ENCODE results near the gene PPIP5K2. TPM values are rescaled to one million over a fixed set of nuclear protein-coding genes. Genes with fewer than 3 reads are reported as not detected.

Gene PPIP5K2
- total RNA-seq, 1 donor from 2014 or later: 64.4 TPM

- TF ChIP-seq CTCF (IDR thresholded peaks at IDR 0.05): no peak
- DNase-seq (ENCODE audit: extremely low spot score, unreplicated experiment): no peak
- peaks cover 2% of the 10 kb centered on the region for H3K4me1 Mint-ChIP-seq (ENCODE audit: unreplicated experiment)
- peaks cover 11% of the 10 kb centered on the region for H3K36me3 Mint-ChIP-seq (ENCODE audit: unreplicated experiment)
- no peaks in the 10 kb centered on the region for H3K27me3 Mint-ChIP-seq (ENCODE audit: unreplicated experiment)
- no peak overlapping the region for H3K27ac Mint-ChIP-seq (ENCODE audit: unreplicated experiment)
- H3K9me3 Mint-ChIP-seq (ENCODE audit: unreplicated experiment): no peaks in the 10 kb centered on the region
- H3K4me3 Mint-ChIP-seq (ENCODE audit: unreplicated experiment): no peak overlapping the region
Observed at GRCh38 chr5:103128202-103128601, 8.1 kb downstream of the PPIP5K2 start.

GRCh38 chr5:103132684-103133083, 12.6 kb downstream of the PPIP5K2 start:
- TF ChIP-seq CTCF (IDR thresholded peaks at IDR 0.05): no peak

GRCh38 chr5:103133231-103133630, 13.1 kb downstream of the PPIP5K2 start:
- peaks cover 17% of the 10 kb centered on the region for H3K36me3 Mint-ChIP-seq (ENCODE audit: unreplicated experiment)
- peaks cover 2% of the 10 kb centered on the region for H3K4me1 Mint-ChIP-seq (ENCODE audit: unreplicated experiment)
- H3K27ac Mint-ChIP-seq (ENCODE audit: unreplicated experiment): no peak overlapping the region
- no peaks in the 10 kb centered on the region for H3K9me3 Mint-ChIP-seq (ENCODE audit: unreplicated experiment)
- DNase-seq (ENCODE audit: extremely low spot score, unreplicated experiment): no peak
- no peak overlapping the region for H3K4me3 Mint-ChIP-seq (ENCODE audit: unreplicated experiment)
- no peak for TF ChIP-seq CTCF (IDR thresholded peaks at IDR 0.05)
- no peaks in the 10 kb centered on the region for H3K27me3 Mint-ChIP-seq (ENCODE audit: unreplicated experiment)

More at GRCh38 chr5:103132684-103133083, 12.6 kb downstream of the PPIP5K2 start:
- peaks cover 2% of the 10 kb centered on the region for H3K4me1 Mint-ChIP-seq (ENCODE audit: unreplicated experiment)
- no peak for DNase-seq (ENCODE audit: extremely low spot score, unreplicated experiment)
- no peaks in the 10 kb centered on the region for H3K9me3 Mint-ChIP-seq (ENCODE audit: unreplicated experiment)
- H3K27me3 Mint-ChIP-seq (ENCODE audit: unreplicated experiment): no peaks in the 10 kb centered on the region
- no peak overlapping the region for H3K27ac Mint-ChIP-seq (ENCODE audit: unreplicated experiment)
- peaks cover 17% of the 10 kb centered on the region for H3K36me3 Mint-ChIP-seq (ENCODE audit: unreplicated experiment)
- H3K4me3 Mint-ChIP-seq (ENCODE audit: unreplicated experiment): no peak overlapping the region

GRCh38 chr5:103135461-103135860, 15.4 kb downstream of the PPIP5K2 start:
- Mint-ChIP-seq H3K4me1 (ENCODE audit: unreplicated experiment) (peaks cover 2% of the 10 kb centered on the region), H3K4me3 (ENCODE audit: unreplicated experiment) (no peak overlapping the region), H3K36me3 (ENCODE audit: unreplicated experiment) (peaks cover 23% of the 10 kb centered on the region), H3K27me3 (ENCODE audit: unreplicated experiment) (no peaks in the 10 kb centered on the region), H3K27ac (ENCODE audit: unreplicated experiment) (no peak overlapping the region), H3K9me3 (ENCODE audit: unreplicated experiment) (no peaks in the 10 kb centered on the region)
- no peak for DNase-seq (ENCODE audit: extremely low spot score, unreplicated experiment)
- no peak for TF ChIP-seq CTCF (IDR thresholded peaks at IDR 0.05)

- no peak for DNase-seq (ENCODE audit: extremely low spot score, unreplicated experiment)
- peaks cover 25% of the 10 kb centered on the region for H3K36me3 Mint-ChIP-seq (ENCODE audit: unreplicated experiment)
- H3K27me3 Mint-ChIP-seq (ENCODE audit: unreplicated experiment): no peaks in the 10 kb centered on the region
- no peak for TF ChIP-seq CTCF (IDR thresholded peaks at IDR 0.05)
- H3K4me3 Mint-ChIP-seq (ENCODE audit: unreplicated experiment): no peak overlapping the region
- H3K9me3 Mint-ChIP-seq (ENCODE audit: unreplicated experiment): no peaks in the 10 kb centered on the region
- H3K4me1 Mint-ChIP-seq (ENCODE audit: unreplicated experiment): no peaks in the 10 kb centered on the region
- no peak overlapping the region for H3K27ac Mint-ChIP-seq (ENCODE audit: unreplicated experiment)
Observed at GRCh38 chr5:103138202-103138690, 18.1 kb downstream of the PPIP5K2 start.
